Adipose tissue (tissue), 3 donors: ENCODE data around the gene WNT3. TPM values are rescaled to one million over a fixed set of nuclear protein-coding genes. Genes with fewer than 3 reads are reported as not detected.
"Not testable (repeated sequence)": the region's sequence is repeated elsewhere in the genome, so short reads cannot be mapped to it uniquely, and the experiment has no call there.

Source experiments
- H3K27ac ChIP-seq: one replicate; pipeline ENCODE4 v1.5.1; 2013; ENCODE audit warnings: low read depth, low read length
- WGBS, 3 donors: extraction: QIAGEN DNeasy Blood & Tissue Kit; methylation state at CpG; one replicate each; pipeline ENCODE4 v1.1.7; 2013; 5-methylcytosine and 5-hydroxymethylcytosine counted together
- polyA plus RNA-seq, 3 donors: library from polyadenylated mRNA; stranded (reverse); fragments of 200-250 nt; gene quantifications; one replicate each; pipeline ENCODE4 v1.2.3, GENCODE V29; 2013
- donor health status: healthy with polysubstance abuse.
- donor health status: Bipolar disorder and iron deficiency.
- donor health status: healthy.

The WNT3 gene
- polyA plus RNA-seq, 3 donors: 0.67 to 1.0 (median 0.71) TPM

DNA sequence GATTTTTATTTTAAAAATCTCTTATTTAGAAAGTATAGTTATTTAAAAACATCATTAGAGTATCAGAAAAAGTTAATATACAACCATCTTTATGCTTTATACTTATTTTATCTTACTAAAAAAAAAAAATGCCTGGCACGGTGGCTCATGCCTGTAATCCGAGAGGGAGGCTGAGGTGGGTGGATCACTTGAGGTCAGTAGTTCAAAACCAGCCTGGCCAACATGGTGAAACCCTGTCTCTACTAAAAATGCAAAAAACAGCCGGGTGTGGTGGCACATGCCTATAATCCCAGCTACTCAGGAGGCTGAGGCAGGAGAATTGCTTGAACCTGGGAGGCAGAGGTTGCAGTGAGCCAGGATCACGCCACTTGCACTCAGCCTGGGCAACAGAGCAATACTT is 60.9 kb downstream of the WNT3 start:
- 55 to 86% (median 83%) methylated on average over 4 of the region's 4 CpGs for WGBS, 3 donors
- H3K27ac ChIP-seq: not testable (repeated sequence)

DNA sequence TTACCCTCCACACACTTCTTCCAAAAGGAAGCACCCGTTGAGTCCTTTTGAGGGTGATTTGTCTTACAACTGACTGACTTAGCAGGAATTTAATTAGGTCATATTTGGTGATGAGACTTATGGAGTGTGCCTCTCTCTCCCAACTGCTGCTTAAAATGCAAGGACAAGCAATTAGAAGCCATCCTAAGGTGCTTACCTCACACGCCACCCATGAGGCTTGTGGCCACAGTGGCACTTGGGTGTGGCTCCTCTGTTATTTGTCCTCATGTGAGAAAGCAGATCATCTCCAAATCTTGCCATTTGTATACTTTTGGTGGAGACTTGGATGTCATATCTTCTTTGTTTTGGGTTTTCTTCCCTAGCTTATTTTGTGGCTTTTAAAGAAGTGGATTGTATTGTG is 61.6 kb downstream of the WNT3 start:
- H3K27ac ChIP-seq: no peak overlapping the region
- WGBS, 3 donors: 85 to 89% (median 87%) methylated on average over 2 of the region's 2 CpGs

DNA sequence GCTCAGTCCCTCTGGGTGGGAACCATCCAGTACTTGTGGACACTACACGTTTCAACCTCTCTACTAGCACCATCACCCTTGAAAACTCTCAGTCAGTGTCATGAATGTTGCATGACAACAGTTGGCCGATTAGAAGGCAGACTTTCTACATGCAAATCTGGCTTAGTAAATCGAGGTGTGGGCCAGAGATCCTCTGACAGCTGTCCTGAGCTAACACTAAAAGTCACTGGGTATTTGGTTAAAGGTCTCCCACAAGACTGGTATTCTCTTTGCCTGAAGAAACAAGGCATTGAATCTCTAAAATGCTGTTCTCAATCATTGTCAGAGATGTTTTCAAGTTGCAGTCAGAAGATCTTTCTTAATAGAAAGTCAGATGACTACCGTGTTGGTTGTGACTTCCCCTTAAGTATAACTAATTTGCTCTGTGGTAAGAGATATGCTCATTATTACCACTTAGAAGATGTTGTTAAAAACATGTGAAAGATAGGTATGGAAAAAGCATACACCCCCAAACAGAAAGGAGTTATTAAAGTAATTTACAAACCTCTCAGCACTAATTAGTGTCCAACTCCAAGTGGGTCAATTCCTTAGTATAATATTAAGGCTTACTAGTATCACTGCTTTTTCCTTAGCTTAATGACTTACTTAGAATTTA is 62.3 kb downstream of the WNT3 start:
- H3K27ac ChIP-seq: no peak overlapping the region
- 80 to 84% (median 84%) methylated on average over 4 of the region's 4 CpGs for WGBS, 3 donors

DNA sequence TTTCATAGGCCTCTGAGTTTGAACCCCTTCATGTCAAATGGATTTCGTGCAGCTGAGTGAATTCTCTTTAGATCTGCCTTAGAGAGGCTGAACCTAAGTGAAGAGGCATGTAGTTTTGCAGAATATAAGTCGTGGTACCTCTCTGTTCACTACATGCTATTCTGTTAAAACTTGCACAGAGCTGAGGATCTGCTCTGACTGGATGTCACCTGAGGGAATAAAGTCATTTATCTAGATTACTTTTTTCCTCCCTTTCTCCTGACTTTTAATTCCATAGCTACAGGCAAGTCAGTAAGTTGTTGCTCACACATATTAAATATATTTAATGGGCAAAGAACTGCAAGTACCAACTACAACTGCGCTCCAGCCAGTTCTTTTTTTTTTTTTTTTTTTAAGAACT is 64.7 kb downstream of the WNT3 start:
- H3K27ac ChIP-seq: no peak overlapping the region
- WGBS, 3 donors: 88 to 89% (median 88%) methylated on average over 3 of the region's 3 CpGs

DNA sequence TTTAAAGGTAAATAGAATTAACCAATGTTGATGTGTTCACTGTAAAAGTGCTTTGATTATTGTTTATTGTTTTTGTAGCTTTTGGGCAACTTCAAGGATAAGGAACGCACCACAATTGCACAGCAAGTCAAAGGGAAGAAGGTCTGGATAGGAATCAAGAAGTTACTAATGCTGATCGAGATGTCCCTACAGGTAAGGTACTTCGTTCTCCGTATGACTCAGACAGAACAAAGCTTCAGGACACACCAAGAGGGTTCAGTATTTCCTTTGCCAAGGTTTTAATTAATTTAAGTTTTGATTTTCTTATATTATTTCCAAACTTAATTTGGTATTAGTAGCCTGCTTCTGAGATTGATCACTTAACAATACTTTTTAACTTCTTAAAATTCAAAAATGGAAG is 67.1 kb downstream of the WNT3 start:
- 94 to 96% (median 95%) methylated on average over 4 of the region's 4 CpGs for WGBS, 3 donors
- H3K27ac ChIP-seq: no peak overlapping the region

DNA sequence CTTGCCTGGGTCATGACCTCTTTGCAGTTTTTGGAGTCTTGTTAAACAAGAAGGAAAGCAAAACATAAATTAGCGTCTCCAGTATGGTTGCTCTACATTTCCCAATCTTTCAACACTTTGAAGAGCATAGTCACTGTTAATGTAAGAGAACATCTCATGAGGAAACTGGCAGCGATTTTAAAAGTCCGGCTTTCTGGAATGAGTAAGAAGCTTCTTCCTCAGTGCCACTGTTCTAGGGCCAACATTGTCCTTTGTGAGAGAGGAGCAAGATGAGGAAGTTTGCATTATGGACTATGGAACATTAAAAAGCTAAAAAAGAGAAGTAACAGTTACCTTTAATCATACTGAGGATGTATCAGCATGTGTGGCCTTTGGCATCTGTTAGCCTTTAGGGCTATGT is 73.1 kb downstream of the WNT3 start:
- no peak overlapping the region for H3K27ac ChIP-seq
- WGBS, 3 donors: 81 to 89% (median 85%) methylated on average over 3 of the region's 3 CpGs

DNA sequence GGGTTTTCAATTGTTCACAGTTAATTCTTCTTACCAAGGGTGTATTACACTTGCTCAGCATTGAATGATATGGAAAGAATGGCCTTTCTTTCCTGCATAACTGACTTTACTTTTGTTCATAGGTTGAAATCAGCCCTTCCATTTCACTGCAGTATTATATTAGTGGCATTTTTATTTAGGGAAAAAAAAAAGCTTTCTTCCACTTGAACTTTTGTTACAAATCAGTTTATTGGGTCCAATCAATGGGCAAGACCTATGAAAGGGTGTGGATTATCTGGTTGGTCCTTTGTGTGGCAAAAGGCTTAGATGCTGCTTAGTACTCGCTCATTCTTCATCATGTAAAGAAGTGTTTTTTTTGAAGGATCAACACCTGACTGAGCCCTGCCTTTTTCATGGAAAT is 74.1 kb downstream of the WNT3 start:
- 97 to 100% (median 98%) methylated on average over 1 of the region's 1 CpG for WGBS, 3 donors
- no peak overlapping the region for H3K27ac ChIP-seq

DNA sequence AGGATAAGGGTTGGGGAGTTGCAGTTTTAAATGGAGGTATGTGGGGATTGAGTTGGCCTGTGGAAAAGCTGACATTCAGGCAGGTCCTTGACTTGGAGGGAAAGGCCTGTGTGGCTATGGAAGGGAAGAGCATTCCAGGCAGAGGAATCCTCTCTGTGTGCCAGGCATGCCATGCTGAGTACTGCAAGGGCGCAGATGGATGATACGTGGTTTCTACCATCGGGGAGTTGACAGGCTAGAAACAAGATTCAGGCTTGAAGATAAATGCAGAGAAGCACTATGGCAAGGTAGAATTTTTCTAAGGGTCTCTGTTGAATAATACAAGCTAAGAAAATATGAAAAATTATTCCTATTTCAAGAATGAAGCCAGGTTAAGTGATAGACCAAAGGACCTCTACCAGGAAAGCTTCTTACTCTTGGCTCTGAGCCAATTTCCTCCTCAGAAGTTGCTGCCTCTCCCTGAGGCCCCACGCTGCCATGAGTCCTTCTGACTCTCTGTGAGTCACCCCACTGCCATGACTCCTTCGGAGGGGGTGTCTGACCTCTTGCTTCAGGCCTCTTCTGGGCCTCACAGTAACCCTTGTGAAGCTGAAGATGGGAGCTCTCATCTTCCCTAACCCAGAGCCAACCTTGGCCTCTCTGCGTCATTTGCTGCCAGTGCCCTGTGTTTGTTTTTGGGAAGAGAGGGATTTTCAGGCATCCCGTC is 75.8 kb downstream of the WNT3 start:
- 67 to 78% (median 72%) methylated on average over 7 of the region's 7 CpGs for WGBS, 3 donors

DNA sequence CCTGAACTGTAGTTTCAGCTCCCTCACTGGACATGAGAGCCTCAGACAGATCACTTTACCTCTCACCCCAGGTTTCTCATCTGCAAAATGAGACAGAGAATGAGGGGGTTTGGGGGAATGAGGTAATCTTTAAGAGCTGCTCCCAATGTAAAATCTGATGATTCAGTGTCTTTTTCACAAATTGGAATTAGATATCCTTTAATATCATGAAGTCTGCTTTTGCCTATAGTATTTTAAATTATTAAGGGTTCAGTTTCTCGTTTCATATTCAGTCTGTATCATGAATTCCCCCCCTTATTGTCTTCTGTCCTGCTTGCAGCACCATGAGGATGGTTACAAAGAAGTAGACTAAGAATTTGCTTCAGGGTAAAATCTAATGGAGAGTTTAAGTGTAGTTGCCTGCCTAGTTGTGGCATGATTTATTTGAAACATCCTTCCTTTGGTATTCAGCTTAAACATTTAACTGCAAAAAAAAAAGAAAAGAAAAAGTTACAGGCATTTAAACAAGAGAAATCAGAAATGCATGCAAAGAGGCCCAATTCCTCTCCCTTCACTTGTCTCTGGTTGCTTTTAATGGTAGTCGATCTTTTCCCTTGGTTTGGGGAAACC is 77.3 kb downstream of the WNT3 start:
- 83 to 90% (median 88%) methylated on average over 2 of the region's 2 CpGs for WGBS, 3 donors
- no peak overlapping the region for H3K27ac ChIP-seq

More for the DNA sequence above, 75.8 kb downstream of the WNT3 start:
- no peak overlapping the region for H3K27ac ChIP-seq

DNA sequence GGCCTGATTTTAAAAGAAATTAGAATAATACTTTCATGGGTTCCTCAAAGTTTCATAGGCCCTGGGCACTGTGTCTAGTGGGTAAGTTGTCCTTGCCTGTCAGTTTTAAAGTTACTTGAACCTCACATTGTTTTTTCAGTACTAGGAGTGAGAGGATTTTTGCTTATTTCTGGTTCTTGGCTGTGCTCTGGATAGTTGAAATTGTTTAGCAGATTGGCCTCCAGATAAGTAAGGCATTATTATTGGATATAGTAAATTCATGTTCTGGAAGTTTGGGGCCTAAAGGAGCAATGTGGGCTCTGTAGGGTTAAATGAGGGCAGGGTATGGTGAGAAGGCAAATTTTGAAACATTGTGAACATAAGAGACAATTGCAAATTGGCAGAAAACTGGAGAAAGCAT is 78.5 kb downstream of the WNT3 start:
- H3K27ac ChIP-seq: no peak overlapping the region

DNA sequence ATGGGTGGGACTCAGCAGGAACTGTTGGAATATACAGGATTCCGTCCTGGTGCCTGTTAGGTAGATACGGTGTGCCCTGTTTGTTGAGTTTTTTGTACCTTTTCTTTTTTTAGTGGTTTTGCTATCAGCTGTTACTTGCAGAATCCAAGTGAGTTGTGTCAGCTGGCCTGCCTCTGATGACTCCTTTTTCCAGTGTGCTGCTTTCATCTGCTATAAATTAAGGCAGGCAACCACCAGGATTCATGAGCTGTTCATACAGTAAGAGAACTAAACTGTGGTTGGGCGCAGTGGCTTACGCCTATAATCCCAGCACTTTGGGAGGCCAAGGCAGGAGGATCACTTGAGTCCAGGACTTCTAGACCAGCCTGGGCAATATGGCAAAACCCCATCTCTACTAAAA is 79.9 kb downstream of the WNT3 start:
- WGBS, 3 donors: 97 to 99% (median 98%) methylated on average over 4 of the region's 4 CpGs
- no peak overlapping the region for H3K27ac ChIP-seq

DNA sequence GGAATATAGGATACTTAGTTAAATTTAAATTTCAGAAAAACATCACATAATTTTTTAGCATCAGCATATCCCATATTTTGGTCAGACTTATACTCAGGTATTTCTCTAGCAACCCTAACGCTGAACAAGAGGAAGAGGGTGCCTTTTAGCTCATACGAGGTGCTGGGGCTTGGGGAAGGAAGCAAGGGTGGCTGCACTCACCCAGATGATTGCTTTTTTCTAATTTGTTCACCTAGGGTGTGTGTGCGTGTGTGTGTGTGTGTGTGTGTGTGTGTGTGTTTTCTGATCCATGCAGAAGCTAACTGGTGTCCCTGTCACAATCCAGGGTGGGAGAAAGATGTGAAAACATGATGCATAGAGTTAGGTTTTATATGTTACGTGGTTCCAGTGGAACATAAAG is 81.2 kb downstream of the WNT3 start:
- 81 to 83% (median 82%) methylated on average over 4 of the region's 4 CpGs for WGBS, 3 donors

DNA sequence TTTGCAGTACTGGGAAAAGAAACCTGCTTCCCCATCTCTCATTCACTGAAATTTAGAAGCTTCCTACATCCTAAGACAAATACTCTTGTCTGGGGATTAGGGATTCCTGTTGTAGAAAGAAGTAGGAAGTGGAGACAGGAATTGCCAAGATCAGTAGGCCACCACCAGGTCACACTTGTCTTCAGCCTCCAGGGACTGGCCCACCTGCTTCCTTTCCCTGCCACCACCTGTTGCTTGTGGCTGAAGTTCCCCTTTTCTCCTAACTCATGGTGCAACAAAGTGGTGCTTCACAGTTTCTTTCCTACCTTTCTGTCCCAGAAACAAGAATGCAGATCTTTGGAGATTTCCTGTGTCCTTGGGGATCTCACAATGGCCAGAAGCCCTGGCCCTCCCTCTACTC is 82.4 kb downstream of the WNT3 start:
- no peak overlapping the region for H3K27ac ChIP-seq

More for the DNA sequence above, 81.2 kb downstream of the WNT3 start:
- no peak overlapping the region for H3K27ac ChIP-seq

DNA sequence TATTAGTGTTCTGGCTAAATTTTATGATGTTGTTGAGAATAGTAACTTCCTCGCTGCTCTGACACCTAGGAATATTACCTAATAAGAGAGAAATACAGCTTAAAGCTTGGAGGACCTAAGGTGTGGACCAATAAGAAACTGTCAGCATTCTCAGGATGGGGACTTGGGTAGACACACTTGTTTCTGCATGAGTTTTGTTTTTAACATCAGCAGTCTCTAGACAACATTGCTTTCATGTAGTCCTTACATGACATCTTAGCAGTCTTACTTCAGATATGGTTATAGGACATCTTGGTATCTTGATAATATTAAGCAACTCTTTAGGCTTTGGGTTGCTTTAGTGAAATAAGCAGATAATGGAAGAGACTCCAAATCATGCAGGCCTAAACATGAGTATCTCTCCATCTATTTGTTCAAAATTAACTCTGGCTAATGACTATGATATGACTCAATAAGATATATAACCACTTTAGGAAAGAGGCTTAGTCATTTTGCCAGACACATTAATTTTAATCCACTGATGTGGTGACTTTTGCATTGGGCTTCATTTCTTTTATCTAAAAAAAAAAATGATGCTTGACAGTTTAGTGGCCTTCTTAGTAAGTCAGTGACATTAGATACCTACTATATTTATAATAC is 84.5 kb downstream of the WNT3 start:
- WGBS, 3 donors: 97 to 100% (median 97%) methylated on average over 1 of the region's 1 CpG

DNA sequence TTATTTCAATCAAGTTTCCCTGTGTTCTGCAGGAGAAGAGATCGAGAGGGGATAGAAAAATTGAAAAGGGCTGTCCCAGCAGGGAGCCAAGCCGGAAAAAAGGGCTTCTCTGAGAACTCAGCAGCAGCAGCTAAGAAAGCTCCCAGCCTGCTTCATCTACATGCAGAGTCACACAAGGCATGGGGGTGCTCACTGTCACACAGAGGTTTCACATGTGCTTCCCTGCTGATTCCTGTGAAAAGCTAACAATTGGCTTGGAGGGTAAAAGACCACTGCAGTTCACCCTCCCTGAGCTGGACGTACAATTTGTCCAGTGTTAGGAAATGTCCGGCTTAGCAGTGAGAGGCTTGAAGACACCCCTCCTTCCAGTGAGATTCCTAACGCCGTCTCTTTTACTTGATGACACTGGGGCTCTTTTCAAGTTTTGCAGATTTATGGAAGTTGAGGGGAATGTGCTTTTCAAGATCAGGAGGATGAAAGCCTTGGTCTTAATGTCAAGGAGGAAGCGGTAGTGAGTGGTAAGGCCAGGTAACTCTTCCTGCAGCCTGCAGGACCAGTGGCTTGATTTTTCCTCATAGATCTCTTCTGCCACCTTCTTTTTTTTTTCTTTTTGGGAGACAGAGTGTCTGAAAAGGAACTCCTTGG is 85.6 kb downstream of the WNT3 start:
- WGBS, 3 donors: 83 to 87% (median 85%) methylated on average over 7 of the region's 7 CpGs
- no peak overlapping the region for H3K27ac ChIP-seq

More for the DNA sequence above, 84.5 kb downstream of the WNT3 start:
- no peak overlapping the region for H3K27ac ChIP-seq

DNA sequence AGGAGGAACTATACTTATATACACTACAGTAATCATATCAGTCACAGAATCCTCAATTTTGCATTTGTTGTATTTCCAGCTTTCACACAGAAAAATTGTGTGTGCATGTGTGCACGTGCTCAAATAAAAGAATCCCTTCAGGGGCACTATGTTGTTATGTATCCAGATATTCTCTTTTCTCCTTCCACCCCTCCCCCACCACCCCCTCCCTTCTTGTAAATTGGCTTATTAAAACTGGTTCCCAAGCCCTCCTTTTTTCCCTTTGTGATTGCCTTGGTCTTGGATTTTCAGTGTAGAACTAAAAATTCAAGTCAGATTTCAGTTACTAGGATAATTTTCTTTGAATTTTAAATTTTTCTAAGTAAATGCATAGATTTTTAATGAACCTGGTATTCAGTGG is 86.3 kb downstream of the WNT3 start:
- H3K27ac ChIP-seq: no peak overlapping the region
- WGBS, 3 donors: 90 to 95% (median 94%) methylated on average over 1 of the region's 1 CpG

DNA sequence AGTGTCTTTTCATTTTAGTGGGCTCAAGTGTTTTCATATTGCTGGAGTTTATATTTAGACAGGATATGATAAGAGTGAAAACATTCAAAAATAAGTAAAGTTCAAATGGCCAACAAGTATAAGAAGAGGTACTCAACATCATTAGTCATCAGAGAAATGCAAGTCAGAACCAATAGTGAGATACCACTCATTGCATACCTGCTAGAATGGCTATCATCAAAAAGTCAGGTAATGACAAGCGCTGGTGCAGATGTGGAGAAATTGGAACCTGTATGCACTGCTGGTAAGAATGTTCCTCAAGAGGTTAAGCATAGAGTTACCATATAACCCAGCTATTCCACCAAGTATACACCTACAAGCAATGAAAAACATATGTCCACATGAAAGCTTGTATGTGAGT is 87.8 kb downstream of the WNT3 start:
- no peak overlapping the region for H3K27ac ChIP-seq
- WGBS, 3 donors: 96 to 100% (median 97%) methylated on average over 1 of the region's 1 CpG

DNA sequence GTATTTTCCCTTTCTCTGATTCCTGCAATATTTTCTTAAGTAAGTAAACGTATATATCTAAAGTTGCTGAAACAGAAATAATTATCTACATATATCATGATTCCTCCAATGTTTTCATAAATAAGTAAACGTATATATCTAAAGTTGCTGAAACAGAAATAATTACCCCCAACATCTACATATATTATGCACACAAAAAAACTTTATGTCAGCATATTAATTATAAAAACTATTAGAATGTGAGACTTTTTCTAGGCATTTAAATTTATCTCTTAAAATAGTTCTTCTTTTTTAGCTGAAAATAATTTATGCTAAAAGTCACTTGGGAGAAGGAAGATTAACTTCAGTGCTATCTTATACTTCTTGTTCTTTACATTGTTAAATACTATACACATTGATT is 88.5 kb downstream of the WNT3 start:
- WGBS, 3 donors: 81 to 96% (median 93%) methylated on average over 2 of the region's 2 CpGs
- no peak overlapping the region for H3K27ac ChIP-seq
